ENCODE measurements around the gene KRI1. TPM values are rescaled to one million over a fixed set of nuclear protein-coding genes. Genes with fewer than 3 reads are reported as not detected.

KRI1 gene
- total RNA-seq, 4 donors from 2014 or later = 13.7 to 23.9 (median 16.0) TPM

DNA sequence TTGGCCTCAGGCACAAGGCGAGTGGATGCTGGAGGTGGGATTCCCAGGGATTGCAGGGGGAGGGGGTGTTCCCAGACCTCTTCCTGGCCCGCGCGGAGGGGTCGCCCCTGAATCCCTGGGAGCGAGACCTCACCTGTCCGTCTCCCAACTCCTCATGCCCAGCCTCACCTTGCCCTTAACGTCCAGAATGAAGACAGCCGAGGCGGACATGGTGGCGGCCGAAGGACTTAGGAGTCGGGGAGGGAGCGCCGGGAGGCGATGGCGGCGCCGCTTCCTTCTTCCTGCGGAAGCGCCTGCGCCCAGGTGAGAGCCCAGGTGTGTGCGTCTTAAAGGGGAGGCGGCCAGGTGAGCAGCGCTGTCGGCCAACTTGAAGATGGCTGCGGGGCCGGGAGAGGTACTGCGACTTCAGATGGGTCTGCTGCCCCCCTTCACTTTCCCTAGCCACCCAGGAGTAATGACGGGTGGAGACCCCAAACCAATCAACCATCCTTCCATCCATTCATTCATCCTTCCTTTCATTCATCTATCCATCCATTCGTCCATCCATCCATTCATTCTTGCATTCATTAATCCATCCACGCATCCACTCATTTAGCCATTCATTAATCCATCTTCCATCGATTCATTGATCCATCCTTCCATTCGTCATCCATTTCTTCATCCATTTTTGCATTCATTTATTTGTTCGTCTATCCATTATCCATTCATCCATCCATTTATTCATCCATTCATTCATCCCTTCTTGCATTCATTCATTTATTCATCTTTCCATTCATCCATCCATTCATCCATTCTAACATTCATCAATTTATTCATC is 21.4 kb upstream of the KRI1 start, which contains the start of gene AP1M2:
Gene AP1M2 (minus strand): TSS at position 291 of the 817 bp plus-strand sequence. CDS start 81 bp downstream, at position 210.
- Histone ChIP-seq H3K4me1 (no peaks in the 10 kb centered on the region), H3K27me3 (peaks cover 0 to 55% (median 0%) of the 10 kb centered on the region in 4 donors), H3K27ac (replicated peaks in 1 of 4) (no peak within 1 kb of the TSS), H3K9me3 (no peaks in the 10 kb centered on the region), H3K4me3 (no peak within 1 kb of the TSS), H3K36me3 (no peaks in the 10 kb centered on the region)
- intact Hi-C loops (cut with DNase I) = loop anchor here (10.0 kb wide), 1 partner anchor 118 kb away; the partner anchor contains the start of gene QTRT1
- TF ChIP-seq EP300 (IDR thresholded peaks at IDR 0.05) (no peak), POLR2A (IDR thresholded peaks at IDR 0.05; ENCODE audit: low read depth) (no peak), POLR2AphosphoS5 (IDR thresholded peaks at IDR 0.05) (no peak)
- TF ChIP-seq, protein P1, sequence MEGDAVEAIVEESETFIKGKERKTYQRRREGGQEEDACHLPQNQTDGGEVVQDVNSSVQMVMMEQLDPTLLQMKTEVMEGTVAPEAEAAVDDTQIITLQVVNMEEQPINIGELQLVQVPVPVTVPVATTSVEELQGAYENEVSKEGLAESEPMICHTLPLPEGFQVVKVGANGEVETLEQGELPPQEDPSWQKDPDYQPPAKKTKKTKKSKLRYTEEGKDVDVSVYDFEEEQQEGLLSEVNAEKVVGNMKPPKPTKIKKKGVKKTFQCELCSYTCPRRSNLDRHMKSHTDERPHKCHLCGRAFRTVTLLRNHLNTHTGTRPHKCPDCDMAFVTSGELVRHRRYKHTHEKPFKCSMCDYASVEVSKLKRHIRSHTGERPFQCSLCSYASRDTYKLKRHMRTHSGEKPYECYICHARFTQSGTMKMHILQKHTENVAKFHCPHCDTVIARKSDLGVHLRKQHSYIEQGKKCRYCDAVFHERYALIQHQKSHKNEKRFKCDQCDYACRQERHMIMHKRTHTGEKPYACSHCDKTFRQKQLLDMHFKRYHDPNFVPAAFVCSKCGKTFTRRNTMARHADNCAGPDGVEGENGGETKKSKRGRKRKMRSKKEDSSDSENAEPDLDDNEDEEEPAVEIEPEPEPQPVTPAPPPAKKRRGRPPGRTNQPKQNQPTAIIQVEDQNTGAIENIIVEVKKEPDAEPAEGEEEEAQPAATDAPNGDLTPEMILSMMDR (IDR thresholded peaks at IDR 0.05) = no peak
- 38% methylated on average over 15 of the region's 35 CpGs for WGBS
- DNase-seq (ENCODE audit: extremely low spot score) = no peak

DNA sequence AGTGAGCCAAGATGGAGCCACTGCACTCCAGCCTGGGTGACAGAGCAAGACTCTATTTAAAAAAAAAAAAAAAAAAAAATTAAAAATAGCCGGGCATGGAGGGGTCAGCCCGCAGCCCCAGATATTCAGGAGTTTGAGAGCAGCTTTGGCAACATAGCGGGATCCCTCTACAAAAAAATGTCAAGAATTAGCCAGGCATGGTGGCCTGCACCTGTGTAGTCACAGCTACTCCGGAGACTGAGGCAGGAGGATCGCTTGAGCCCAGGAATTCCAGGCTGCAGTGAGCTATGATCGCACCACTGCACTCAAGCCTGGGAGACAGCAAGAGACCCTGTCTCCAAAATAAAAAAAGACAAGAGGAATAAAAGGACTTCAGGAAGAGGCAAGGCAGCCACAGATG is 20.6 kb upstream of the KRI1 start:
- Histone ChIP-seq H3K4me3 (no peak overlapping the region), H3K27me3 (peaks cover 0 to 54% (median 0%) of the 10 kb centered on the region in 4 donors), H3K36me3 (no peaks in the 10 kb centered on the region), H3K27ac (replicated peaks in 1 of 4) (no peak overlapping the region), H3K9me3 (no peaks in the 10 kb centered on the region), H3K4me1 (peaks cover under 1 to 2% (median under 1%) of the 10 kb centered on the region in 4 donors)
- no peak for DNase-seq (ENCODE audit: extremely low spot score)
- TF ChIP-seq POLR2AphosphoS5 (IDR thresholded peaks at IDR 0.05) = no peak
- TF ChIP-seq POLR2A (IDR thresholded peaks at IDR 0.05; ENCODE audit: low read depth) = no peak
- no peak for TF ChIP-seq EP300 (IDR thresholded peaks at IDR 0.05)
- TF ChIP-seq, protein P1 (IDR thresholded peaks at IDR 0.05) = no peak
- 84% methylated on average over 6 of the region's 6 CpGs for WGBS
- intact Hi-C loops (cut with DNase I) = loop anchor here (10.0 kb wide), 1 partner anchor 118 kb away; the partner anchor contains the start of gene QTRT1

DNA sequence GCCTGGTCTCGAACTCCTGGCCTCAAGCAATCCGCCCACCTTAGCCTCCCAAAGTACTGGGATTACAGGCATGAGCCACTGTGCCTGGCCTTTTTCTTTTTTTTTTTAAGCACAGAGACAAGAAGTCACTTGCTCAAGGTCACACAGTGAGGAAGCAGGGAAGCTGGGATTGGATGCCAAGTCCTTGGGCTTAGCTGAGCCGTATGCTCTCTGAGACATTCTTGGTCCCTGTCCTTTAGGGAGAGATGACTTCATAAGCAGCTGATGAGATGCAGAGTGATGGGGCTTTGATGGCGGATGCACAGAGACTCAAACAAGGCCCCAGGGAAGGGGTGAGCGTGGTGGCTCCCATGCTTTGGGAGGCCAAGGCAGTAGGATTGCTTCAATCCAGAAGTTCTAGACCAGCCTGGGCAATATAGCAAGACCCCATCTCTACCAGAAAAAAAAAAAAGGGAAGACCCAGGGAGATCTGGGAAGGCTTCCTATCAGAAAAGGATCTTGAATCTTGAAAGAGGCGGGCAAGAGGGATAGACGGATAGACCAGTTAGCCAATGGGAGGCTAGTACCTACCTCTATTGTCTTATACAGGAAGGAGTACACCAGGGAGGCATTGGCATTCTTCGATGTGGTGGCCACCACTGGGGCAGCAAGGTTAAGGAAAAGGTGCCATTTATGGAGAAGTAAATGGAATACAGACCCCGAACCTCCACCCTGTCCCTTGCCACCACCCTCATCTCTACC is 17.4 kb upstream of the KRI1 start:
- intact Hi-C loops (cut with DNase I) = loop anchor here (10.0 kb wide), 1 partner anchor 122 kb away; the partner anchor contains the start of gene QTRT1
- TF ChIP-seq EP300 (IDR thresholded peaks at IDR 0.05) (no peak), POLR2A (IDR thresholded peaks at IDR 0.05; ENCODE audit: low read depth) (no peak), POLR2AphosphoS5 (IDR thresholded peaks at IDR 0.05) (no peak)
- TF ChIP-seq, protein P1 (IDR thresholded peaks at IDR 0.05) = no peak
- no peaks in the 10 kb centered on the region for H3K36me3 ChIP-seq
- no peaks in the 10 kb centered on the region for H3K9me3 ChIP-seq
- H3K4me3 ChIP-seq = no peak overlapping the region
- H3K27ac ChIP-seq (replicated peaks in 1 of 4) = no peak overlapping the region
- WGBS = 89% methylated on average over 7 of the region's 9 CpGs
- no peak for DNase-seq (ENCODE audit: extremely low spot score)
- H3K4me1 ChIP-seq = peaks cover 5 to 11% (median 7%) of the 10 kb centered on the region in 4 donors
- peaks cover 0 to 30% (median 0%) of the 10 kb centered on the region in 4 donors for H3K27me3 ChIP-seq

DNA sequence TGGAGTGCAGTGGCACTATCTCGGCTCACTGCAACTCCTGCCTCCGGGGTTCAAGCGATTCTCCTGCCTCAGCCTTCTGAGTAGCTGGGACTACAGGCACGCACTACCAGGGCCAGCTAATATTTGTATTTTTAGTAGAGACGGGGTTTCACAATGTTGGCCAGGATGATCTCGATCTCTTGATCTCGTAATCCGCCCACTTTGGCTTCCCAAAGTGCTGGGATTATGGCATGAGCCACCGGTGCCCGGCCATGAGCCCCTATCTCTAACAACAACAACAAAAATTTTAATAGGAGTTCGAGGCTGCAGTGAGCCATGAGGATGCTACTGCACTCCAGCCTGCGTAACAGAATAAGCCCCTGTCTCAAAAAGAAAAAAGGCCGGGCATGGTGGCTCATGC is 16.3 kb upstream of the KRI1 start:
- no peak overlapping the region for H3K4me3 ChIP-seq
- H3K4me1 ChIP-seq = peaks cover 5 to 11% (median 7%) of the 10 kb centered on the region in 4 donors
- TF ChIP-seq, protein P1 (IDR thresholded peaks at IDR 0.05) = no peak
- TF ChIP-seq POLR2A (IDR thresholded peaks at IDR 0.05; ENCODE audit: low read depth) (no peak), POLR2AphosphoS5 (IDR thresholded peaks at IDR 0.05) (no peak), EP300 (IDR thresholded peaks at IDR 0.05) (no peak)
- H3K27me3 ChIP-seq = peaks cover 0 to 23% (median 0%) of the 10 kb centered on the region in 4 donors
- H3K27ac ChIP-seq (replicated peaks in 1 of 4) = no peak overlapping the region
- H3K9me3 ChIP-seq = no peaks in the 10 kb centered on the region
- no peak for DNase-seq (ENCODE audit: extremely low spot score)
- WGBS = 92% methylated on average over 13 of the region's 13 CpGs
- no peaks in the 10 kb centered on the region for H3K36me3 ChIP-seq
- intact Hi-C loops (cut with DNase I) = loop anchor here (10.0 kb wide), 1 partner anchor 123 kb away; the partner anchor contains the start of gene QTRT1

Data from esophagus muscularis mucosa (tissue), 4 donors.